ENCODE data around the gene SGCD.

Gene SGCD

DNA sequence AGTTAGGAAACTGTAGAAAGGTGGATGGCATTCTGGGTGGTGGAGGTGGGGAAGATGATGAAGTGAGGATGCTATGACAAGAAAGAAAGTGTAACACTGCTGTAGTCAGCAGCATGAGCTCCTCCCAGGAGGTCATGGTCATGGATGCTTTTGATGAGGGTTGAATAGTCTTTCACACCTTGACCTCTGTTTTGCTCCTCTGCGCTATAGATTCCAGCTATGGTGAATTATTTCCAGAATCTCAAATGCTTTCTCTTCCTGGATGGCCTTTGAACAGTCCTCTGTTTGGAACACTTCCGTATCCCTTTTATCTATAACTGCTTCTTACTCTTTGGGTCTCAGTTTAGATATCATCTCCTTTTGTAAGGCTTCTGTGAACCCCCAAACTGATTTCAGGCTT lies 357.3 kb downstream of the SGCD start:
- 100% methylated on average over 2 of the region's 2 CpGs for WGBS (ENCODE audit: insufficient coverage)
- Histone ChIP-seq H3K9me3 (ENCODE audit: control extremely low read depth in 1 of 5, control insufficient read depth in 4 of 5, insufficient read depth in 2 of 5, low read depth in 1 of 5, low read length in 4 of 5) (no peaks in the 10 kb centered on the region), H3K27ac (ENCODE audit: insufficient read depth in 1 of 2, low read depth in 1 of 2, low read length in 2 of 2, poor library complexity in 1 of 2, severe bottlenecking in 2 of 2) (no peak overlapping the region), H3K4me3 (ENCODE audit: control insufficient read depth in 1 of 7, extremely low read depth in 1 of 7, insufficient read depth in 4 of 7, low read depth in 2 of 7, low read length in 6 of 7) (no peak overlapping the region), H3K27me3 (replicated peaks in 2 of 5; ENCODE audit: control insufficient read depth in 4 of 5, insufficient read depth in 5 of 5, low read length in 4 of 5) (peaks cover 0 to 4% (median 0%) of the 10 kb centered on the region in 5 experiments), H3K4me1 (ENCODE audit: control extremely low read depth in 1 of 4, control insufficient read depth in 4 of 4, insufficient read depth in 4 of 4, low read length in 3 of 4) (peaks cover 0 to 7% (median 4%) of the 10 kb centered on the region in 4 experiments), H3K36me3 (ENCODE audit: control insufficient read depth in 4 of 4, insufficient read depth in 4 of 4, low read length in 3 of 4) (no peaks in the 10 kb centered on the region)
- DNase-seq: no peak
- ChIA-PET POLR2A (no interaction called here), CTCF (no interaction called here)

DNA sequence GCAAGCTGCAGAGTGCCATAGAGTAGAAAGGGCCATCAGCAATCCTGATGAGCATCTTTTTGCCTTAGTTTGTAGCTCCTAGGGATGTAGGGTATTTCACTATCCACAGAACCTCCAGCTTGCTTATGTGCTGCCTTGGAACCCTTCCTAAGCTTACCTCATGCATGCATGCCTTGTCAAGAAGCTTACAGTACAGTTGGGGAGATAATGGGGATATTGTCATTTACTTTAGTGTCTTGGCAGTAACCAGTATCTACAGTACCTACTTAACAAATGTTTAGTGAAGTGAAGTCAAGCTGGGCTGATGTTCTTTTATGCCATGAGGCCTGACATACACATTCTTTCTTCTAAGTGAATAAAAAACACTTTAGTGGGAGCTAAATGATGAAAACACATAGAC lies 358.5 kb downstream of the SGCD start:
- Histone ChIP-seq H3K4me1 (ENCODE audit: control extremely low read depth in 1 of 4, control insufficient read depth in 4 of 4, insufficient read depth in 4 of 4, low read length in 3 of 4) (peaks cover 0 to 7% (median 4%) of the 10 kb centered on the region in 4 experiments), H3K9me3 (ENCODE audit: control extremely low read depth in 1 of 5, control insufficient read depth in 4 of 5, insufficient read depth in 2 of 5, low read depth in 1 of 5, low read length in 4 of 5) (no peaks in the 10 kb centered on the region), H3K4me3 (ENCODE audit: control insufficient read depth in 1 of 7, extremely low read depth in 1 of 7, insufficient read depth in 4 of 7, low read depth in 2 of 7, low read length in 6 of 7) (no peak overlapping the region), H3K36me3 (ENCODE audit: control insufficient read depth in 4 of 4, insufficient read depth in 4 of 4, low read length in 3 of 4) (no peaks in the 10 kb centered on the region), H3K27me3 (replicated peaks in 2 of 5; ENCODE audit: control insufficient read depth in 4 of 5, insufficient read depth in 5 of 5, low read length in 4 of 5) (peaks cover 0 to 4% (median 0%) of the 10 kb centered on the region in 5 experiments), H3K27ac (ENCODE audit: insufficient read depth in 1 of 2, low read depth in 1 of 2, low read length in 2 of 2, poor library complexity in 1 of 2, severe bottlenecking in 2 of 2) (no peak overlapping the region)
- ChIA-PET CTCF (no interaction called here), POLR2A (no interaction called here)
- no peak for DNase-seq

DNA sequence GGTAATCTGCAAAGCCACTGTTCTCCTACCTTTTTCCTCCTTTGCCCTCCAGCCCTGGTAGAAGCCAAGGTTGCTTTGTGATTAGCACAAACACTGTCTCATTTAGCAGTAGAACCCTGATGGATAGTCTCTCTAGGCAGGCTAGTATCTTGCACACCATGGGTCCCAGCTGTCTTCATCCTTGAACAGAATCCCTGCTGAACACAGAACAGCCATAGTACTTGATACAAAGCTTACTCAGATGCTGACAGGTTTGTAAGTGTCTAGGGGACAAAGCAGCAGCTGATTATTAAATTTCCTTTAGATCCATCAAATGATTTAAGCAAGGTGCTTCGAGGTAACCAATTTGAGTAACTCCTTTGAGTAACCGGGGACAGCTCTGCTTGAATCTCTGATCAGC lies 359.4 kb downstream of the SGCD start:
- H3K4me1 ChIP-seq (ENCODE audit: control extremely low read depth in 1 of 4, control insufficient read depth in 4 of 4, insufficient read depth in 4 of 4, low read length in 3 of 4): peaks cover 0 to 7% (median 4%) of the 10 kb centered on the region in 4 experiments
- H3K36me3 ChIP-seq (ENCODE audit: control insufficient read depth in 4 of 4, insufficient read depth in 4 of 4, low read length in 3 of 4): no peaks in the 10 kb centered on the region
- WGBS (ENCODE audit: insufficient coverage): 94% methylated on average over 2 of the region's 2 CpGs
- ChIA-PET POLR2A (no interaction called here), CTCF (no interaction called here)
- H3K27me3 ChIP-seq (replicated peaks in 2 of 5; ENCODE audit: control insufficient read depth in 4 of 5, insufficient read depth in 5 of 5, low read length in 4 of 5): peaks cover 0 to 4% (median 0%) of the 10 kb centered on the region in 5 experiments
- no peaks in the 10 kb centered on the region for H3K9me3 ChIP-seq (ENCODE audit: control extremely low read depth in 1 of 5, control insufficient read depth in 4 of 5, insufficient read depth in 2 of 5, low read depth in 1 of 5, low read length in 4 of 5)
- H3K4me3 ChIP-seq (ENCODE audit: control insufficient read depth in 1 of 7, extremely low read depth in 1 of 7, insufficient read depth in 4 of 7, low read depth in 2 of 7, low read length in 6 of 7): no peak overlapping the region
- H3K27ac ChIP-seq (ENCODE audit: insufficient read depth in 1 of 2, low read depth in 1 of 2, low read length in 2 of 2, poor library complexity in 1 of 2, severe bottlenecking in 2 of 2): no peak overlapping the region
- DNase-seq: no peak

DNA sequence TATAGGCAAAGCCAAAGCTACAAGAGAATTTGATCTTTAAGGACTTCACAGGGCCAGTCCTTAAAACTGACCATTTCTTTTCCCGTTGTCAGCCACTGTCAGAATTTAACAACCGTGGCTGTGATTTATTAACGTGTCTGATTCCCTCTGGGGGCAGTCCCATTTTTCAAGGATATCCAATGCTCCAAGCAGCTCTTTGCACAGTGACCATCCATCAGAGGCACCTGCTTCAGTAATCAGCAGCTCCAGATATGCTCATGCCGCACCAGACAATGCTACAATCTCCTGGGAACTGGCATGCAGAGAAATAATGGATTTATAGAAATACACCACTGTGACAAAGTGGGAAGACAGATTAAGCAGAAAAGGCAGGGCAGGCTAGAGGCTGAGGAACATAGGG lies 359.8 kb downstream of the SGCD start:
- 32% methylated on average over 3 of the region's 4 CpGs for WGBS (ENCODE audit: insufficient coverage)
- H3K4me3 ChIP-seq (ENCODE audit: control insufficient read depth in 1 of 7, extremely low read depth in 1 of 7, insufficient read depth in 4 of 7, low read depth in 2 of 7, low read length in 6 of 7): no peak overlapping the region
- DNase-seq: no peak
- CTCF ChIA-PET: no interaction called here
- H3K27ac ChIP-seq (ENCODE audit: insufficient read depth in 1 of 2, low read depth in 1 of 2, low read length in 2 of 2, poor library complexity in 1 of 2, severe bottlenecking in 2 of 2): no peak overlapping the region
- H3K9me3 ChIP-seq (ENCODE audit: control extremely low read depth in 1 of 5, control insufficient read depth in 4 of 5, insufficient read depth in 2 of 5, low read depth in 1 of 5, low read length in 4 of 5): no peaks in the 10 kb centered on the region
- POLR2A ChIA-PET: no interaction called here
- peaks cover 0 to 4% (median 0%) of the 10 kb centered on the region in 5 experiments for H3K27me3 ChIP-seq (replicated peaks in 2 of 5; ENCODE audit: control insufficient read depth in 4 of 5, insufficient read depth in 5 of 5, low read length in 4 of 5)
- H3K4me1 ChIP-seq (ENCODE audit: control extremely low read depth in 1 of 4, control insufficient read depth in 4 of 4, insufficient read depth in 4 of 4, low read length in 3 of 4): peaks cover 0 to 7% (median 4%) of the 10 kb centered on the region in 4 experiments
- no peaks in the 10 kb centered on the region for H3K36me3 ChIP-seq (ENCODE audit: control insufficient read depth in 4 of 4, insufficient read depth in 4 of 4, low read length in 3 of 4)

GRCh38 chr5:156687514-156687913 lies 360.6 kb downstream of the SGCD start:
- Histone ChIP-seq H3K9me3 (ENCODE audit: control extremely low read depth in 1 of 5, control insufficient read depth in 4 of 5, insufficient read depth in 2 of 5, low read depth in 1 of 5, low read length in 4 of 5) (no peaks in the 10 kb centered on the region), H3K4me3 (ENCODE audit: control insufficient read depth in 1 of 7, extremely low read depth in 1 of 7, insufficient read depth in 4 of 7, low read depth in 2 of 7, low read length in 6 of 7) (no peak overlapping the region), H3K27ac (ENCODE audit: insufficient read depth in 1 of 2, low read depth in 1 of 2, low read length in 2 of 2, poor library complexity in 1 of 2, severe bottlenecking in 2 of 2) (no peak overlapping the region), H3K4me1 (ENCODE audit: control extremely low read depth in 1 of 4, control insufficient read depth in 4 of 4, insufficient read depth in 4 of 4, low read length in 3 of 4) (peaks cover 0 to 4% (median 3%) of the 10 kb centered on the region in 4 experiments), H3K27me3 (replicated peaks in 2 of 5; ENCODE audit: control insufficient read depth in 4 of 5, insufficient read depth in 5 of 5, low read length in 4 of 5) (peaks cover 0 to 4% (median 0%) of the 10 kb centered on the region in 5 experiments), H3K36me3 (ENCODE audit: control insufficient read depth in 4 of 4, insufficient read depth in 4 of 4, low read length in 3 of 4) (no peaks in the 10 kb centered on the region)
- DNase-seq: no peak
- POLR2A ChIA-PET: no interaction called here
- 50% methylated on average over 5 of the region's 8 CpGs for WGBS (ENCODE audit: insufficient coverage)
- CTCF ChIA-PET: interaction anchor here (1.0 kb wide), 1 partner anchor 8 kb away, joined by 3 read pairs; no protein-coding TSS in a partner anchor

DNA sequence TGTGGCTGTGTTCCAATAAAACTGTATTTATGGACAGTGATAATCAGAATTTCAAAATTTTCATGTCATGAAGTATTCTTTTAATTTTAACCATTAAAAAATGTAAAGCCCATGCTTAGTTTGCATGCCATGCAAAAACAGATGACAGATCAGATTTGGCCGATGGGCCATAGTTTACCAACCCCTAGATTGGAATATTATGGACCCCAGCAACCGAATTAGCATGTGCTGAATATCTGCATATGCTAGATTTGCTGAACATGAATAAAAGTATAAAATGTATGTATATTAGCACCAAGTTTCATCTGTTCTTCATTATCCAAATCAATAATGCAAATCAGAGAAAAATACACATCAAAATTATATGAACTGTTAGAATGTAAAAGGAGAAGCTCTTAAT lies 364.6 kb downstream of the SGCD start:
- no CpG with 5 or more reads among the region's 2 CpGs for WGBS (ENCODE audit: insufficient coverage)
- Histone ChIP-seq H3K27me3 (replicated peaks in 2 of 5; ENCODE audit: control insufficient read depth in 4 of 5, insufficient read depth in 5 of 5, low read length in 4 of 5) (peaks cover 0 to 7% (median 0%) of the 10 kb centered on the region in 5 experiments), H3K9me3 (ENCODE audit: control extremely low read depth in 1 of 5, control insufficient read depth in 4 of 5, insufficient read depth in 2 of 5, low read depth in 1 of 5, low read length in 4 of 5) (no peaks in the 10 kb centered on the region), H3K4me1 (ENCODE audit: control extremely low read depth in 1 of 4, control insufficient read depth in 4 of 4, insufficient read depth in 4 of 4, low read length in 3 of 4) (no peaks in the 10 kb centered on the region), H3K4me3 (ENCODE audit: control insufficient read depth in 1 of 7, extremely low read depth in 1 of 7, insufficient read depth in 4 of 7, low read depth in 2 of 7, low read length in 6 of 7) (no peak overlapping the region), H3K36me3 (ENCODE audit: control insufficient read depth in 4 of 4, insufficient read depth in 4 of 4, low read length in 3 of 4) (no peaks in the 10 kb centered on the region), H3K27ac (ENCODE audit: insufficient read depth in 1 of 2, low read depth in 1 of 2, low read length in 2 of 2, poor library complexity in 1 of 2, severe bottlenecking in 2 of 2) (no peak overlapping the region)
- ChIA-PET POLR2A (no interaction called here), CTCF (no interaction called here)
- no peak for DNase-seq

DNA sequence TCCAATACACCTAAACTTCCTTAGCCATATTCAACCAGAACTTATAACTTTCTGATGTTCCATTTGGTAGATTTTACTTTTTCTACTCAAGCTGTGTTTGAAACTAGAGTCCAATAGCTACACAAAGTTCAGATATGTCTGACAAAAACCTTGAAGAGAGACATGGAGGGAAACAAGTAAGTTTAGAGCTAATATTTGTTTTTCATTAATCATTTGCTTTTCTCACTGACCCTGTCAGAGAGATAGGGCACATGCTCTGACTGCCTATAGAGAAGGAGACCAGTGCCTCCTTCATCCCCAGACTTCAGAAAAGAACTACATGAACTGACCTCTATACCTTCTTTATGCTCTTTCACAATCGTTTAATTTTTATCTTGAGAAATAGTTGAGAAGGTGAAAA lies 366.1 kb downstream of the SGCD start:
- Histone ChIP-seq H3K27me3 (replicated peaks in 2 of 5; ENCODE audit: control insufficient read depth in 4 of 5, insufficient read depth in 5 of 5, low read length in 4 of 5) (peaks cover 0 to 5% (median 0%) of the 10 kb centered on the region in 5 experiments), H3K9me3 (ENCODE audit: control extremely low read depth in 1 of 5, control insufficient read depth in 4 of 5, insufficient read depth in 2 of 5, low read depth in 1 of 5, low read length in 4 of 5) (no peaks in the 10 kb centered on the region), H3K4me1 (ENCODE audit: control extremely low read depth in 1 of 4, control insufficient read depth in 4 of 4, insufficient read depth in 4 of 4, low read length in 3 of 4) (no peaks in the 10 kb centered on the region), H3K36me3 (ENCODE audit: control insufficient read depth in 4 of 4, insufficient read depth in 4 of 4, low read length in 3 of 4) (no peaks in the 10 kb centered on the region), H3K4me3 (ENCODE audit: control insufficient read depth in 1 of 7, extremely low read depth in 1 of 7, insufficient read depth in 4 of 7, low read depth in 2 of 7, low read length in 6 of 7) (no peak overlapping the region), H3K27ac (ENCODE audit: insufficient read depth in 1 of 2, low read depth in 1 of 2, low read length in 2 of 2, poor library complexity in 1 of 2, severe bottlenecking in 2 of 2) (no peak overlapping the region)
- POLR2A ChIA-PET: no interaction called here
- CTCF ChIA-PET: interaction anchor here (1.4 kb wide), 1 partner anchor 10 kb away, joined by 3 read pairs; no protein-coding TSS in a partner anchor
- no peak for DNase-seq
- WGBS (ENCODE audit: insufficient coverage): no CpG with 5 or more reads among the region's 1 CpG

Data from common myeloid progenitor, CD34-positive (primary cell).